ENCODE measurements around the gene LRGUK.

LRGUK gene

DNA sequence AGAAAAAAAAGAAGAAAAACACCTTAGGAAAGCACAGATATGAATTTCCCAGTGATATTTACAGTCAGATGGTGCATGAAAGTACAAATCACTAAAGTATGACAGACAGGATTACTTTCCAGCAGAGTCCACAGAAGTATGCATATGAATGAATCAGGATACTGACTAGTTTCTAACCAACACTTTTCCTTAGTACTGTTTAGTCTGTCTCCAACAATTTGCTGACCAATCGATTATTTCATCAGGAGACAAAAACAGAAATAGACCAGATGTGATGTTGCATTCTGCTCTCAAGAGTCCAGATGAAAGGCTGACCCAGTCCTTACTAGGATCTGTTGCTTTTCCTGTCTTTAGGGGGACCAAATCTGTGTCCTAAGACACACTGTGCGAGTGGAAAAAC lies 175.0 kb downstream of the LRGUK start:
- H3K27ac ChIP-seq: no peak overlapping the region
- no peak overlapping the region for H3K4me3 ChIP-seq (ENCODE audit: low read depth, low read length)
- H3K27me3 ChIP-seq (replicated peaks): no peaks in the 10 kb centered on the region
- TF ChIP-seq, protein P1, sequence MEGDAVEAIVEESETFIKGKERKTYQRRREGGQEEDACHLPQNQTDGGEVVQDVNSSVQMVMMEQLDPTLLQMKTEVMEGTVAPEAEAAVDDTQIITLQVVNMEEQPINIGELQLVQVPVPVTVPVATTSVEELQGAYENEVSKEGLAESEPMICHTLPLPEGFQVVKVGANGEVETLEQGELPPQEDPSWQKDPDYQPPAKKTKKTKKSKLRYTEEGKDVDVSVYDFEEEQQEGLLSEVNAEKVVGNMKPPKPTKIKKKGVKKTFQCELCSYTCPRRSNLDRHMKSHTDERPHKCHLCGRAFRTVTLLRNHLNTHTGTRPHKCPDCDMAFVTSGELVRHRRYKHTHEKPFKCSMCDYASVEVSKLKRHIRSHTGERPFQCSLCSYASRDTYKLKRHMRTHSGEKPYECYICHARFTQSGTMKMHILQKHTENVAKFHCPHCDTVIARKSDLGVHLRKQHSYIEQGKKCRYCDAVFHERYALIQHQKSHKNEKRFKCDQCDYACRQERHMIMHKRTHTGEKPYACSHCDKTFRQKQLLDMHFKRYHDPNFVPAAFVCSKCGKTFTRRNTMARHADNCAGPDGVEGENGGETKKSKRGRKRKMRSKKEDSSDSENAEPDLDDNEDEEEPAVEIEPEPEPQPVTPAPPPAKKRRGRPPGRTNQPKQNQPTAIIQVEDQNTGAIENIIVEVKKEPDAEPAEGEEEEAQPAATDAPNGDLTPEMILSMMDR (IDR thresholded peaks at IDR 0.05; ENCODE audit: low read depth, low read length, missing control alignments): no peak
- DNase-seq: no peak
- H3K36me3 ChIP-seq (replicated peaks): peaks cover 31% of the 10 kb centered on the region
- in situ Hi-C loops (cut with HindIII; ENCODE audit: low pct_ligation_motif_present, low sequenced_read_pairs): no loop called here

DNA sequence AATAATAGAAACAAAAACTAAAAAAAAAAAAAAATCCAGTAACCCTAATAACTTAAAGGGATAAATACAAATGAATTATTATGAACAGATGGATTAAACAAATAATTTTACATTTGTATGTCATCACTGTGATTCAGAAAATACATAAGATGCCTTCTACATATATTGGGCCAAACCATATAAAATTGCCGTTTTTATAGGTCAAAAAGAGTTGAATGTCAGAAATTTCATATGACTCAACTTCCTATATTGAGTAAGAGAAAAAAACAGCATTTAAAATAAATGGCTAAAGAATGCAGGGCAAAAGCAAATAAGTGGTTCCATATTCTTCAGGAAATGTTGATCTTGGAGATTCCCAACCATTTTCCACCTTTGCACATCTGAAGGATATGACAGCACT lies 180.2 kb downstream of the LRGUK start:
- no peak for DNase-seq
- in situ Hi-C loops (cut with HindIII; ENCODE audit: low pct_ligation_motif_present, low sequenced_read_pairs): no loop called here
- peak overlapping the region; percentile 71 for H3K27ac ChIP-seq
- TF ChIP-seq, protein P1 (IDR thresholded peaks at IDR 0.05; ENCODE audit: low read depth, low read length, missing control alignments): no peak
- H3K27me3 ChIP-seq (replicated peaks): no peaks in the 10 kb centered on the region
- H3K36me3 ChIP-seq (replicated peaks): peaks cover 13% of the 10 kb centered on the region
- H3K4me3 ChIP-seq (ENCODE audit: low read depth, low read length): no peak overlapping the region

DNA sequence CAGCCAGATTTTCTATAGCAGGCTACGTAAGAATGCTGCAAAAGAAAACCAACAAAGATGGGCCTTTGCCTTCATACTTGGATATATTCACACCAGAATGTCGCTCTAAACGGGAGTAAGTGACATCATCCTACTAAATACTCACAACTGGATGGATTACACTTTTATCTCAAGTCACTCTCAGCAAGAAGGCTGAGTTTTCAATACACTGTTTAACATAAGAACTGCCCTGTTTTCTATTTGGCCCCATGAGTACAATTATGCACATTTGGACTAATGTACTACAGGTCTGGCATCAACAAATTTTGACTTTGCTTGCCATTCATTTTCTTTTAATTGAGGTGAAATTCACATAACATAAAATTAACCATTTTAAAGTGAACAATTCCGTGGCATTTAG lies 181.4 kb downstream of the LRGUK start:
- Histone ChIP-seq H3K36me3 (replicated peaks) (peaks cover 12% of the 10 kb centered on the region), H3K27ac (no peak overlapping the region), H3K4me3 (ENCODE audit: low read depth, low read length) (no peak overlapping the region), H3K27me3 (replicated peaks) (no peaks in the 10 kb centered on the region)
- in situ Hi-C loops (cut with HindIII; ENCODE audit: low pct_ligation_motif_present, low sequenced_read_pairs): no loop called here
- TF ChIP-seq, protein P1 (IDR thresholded peaks at IDR 0.05; ENCODE audit: low read depth, low read length, missing control alignments): no peak
- DNase-seq: no peak

DNA sequence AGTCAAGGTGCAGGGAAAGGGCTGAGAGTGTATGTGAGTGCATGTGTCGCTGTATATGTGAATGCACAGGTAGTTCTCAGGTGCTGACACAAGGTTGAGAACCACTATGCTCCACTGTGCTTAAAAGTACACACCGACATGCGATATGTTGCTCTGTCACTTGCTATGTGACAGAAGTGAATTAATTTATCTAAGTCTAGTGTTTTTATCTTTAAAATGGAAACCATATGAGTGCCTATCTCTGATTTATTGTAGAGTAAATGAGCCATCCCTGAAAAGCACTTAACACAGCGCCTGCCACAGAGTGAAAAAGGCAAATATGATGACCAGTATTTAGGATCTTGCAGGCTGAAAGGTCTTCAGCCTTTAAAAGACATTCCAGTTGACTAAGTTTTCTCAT lies 184.7 kb downstream of the LRGUK start:
- H3K27ac ChIP-seq: no peak overlapping the region
- in situ Hi-C loops (cut with HindIII; ENCODE audit: low pct_ligation_motif_present, low sequenced_read_pairs): no loop called here
- H3K36me3 ChIP-seq (replicated peaks): no peaks in the 10 kb centered on the region
- no peak for DNase-seq
- H3K4me3 ChIP-seq (ENCODE audit: low read depth, low read length): no peak overlapping the region
- no peaks in the 10 kb centered on the region for H3K27me3 ChIP-seq (replicated peaks)
- TF ChIP-seq, protein P1 (IDR thresholded peaks at IDR 0.05; ENCODE audit: low read depth, low read length, missing control alignments): no peak

DNA sequence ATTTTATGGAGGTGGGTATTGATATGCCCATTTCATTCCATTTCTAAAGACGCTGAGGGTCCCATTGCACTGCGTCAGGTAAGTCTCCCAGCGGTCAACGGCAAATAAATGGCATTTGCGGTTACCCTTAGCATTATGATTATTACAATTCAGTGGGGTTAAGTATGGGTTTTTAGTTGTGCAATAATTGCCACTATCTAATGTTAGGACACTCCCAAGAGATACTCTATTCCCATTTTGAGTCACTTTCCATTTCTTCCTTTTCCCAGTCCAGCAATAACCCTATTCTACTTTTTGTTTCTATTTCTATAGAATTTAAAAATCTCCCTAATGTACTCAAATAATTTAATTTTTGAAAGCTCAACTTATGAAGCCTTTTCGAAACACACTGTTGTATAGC lies 185.6 kb downstream of the LRGUK start:
- no peaks in the 10 kb centered on the region for H3K27me3 ChIP-seq (replicated peaks)
- TF ChIP-seq, protein P1 (IDR thresholded peaks at IDR 0.05; ENCODE audit: low read depth, low read length, missing control alignments): no peak
- H3K4me3 ChIP-seq (ENCODE audit: low read depth, low read length): no peak overlapping the region
- no peak for DNase-seq
- H3K27ac ChIP-seq: no peak overlapping the region
- no peaks in the 10 kb centered on the region for H3K36me3 ChIP-seq (replicated peaks)
- in situ Hi-C loops (cut with HindIII; ENCODE audit: low pct_ligation_motif_present, low sequenced_read_pairs): no loop called here

DNA sequence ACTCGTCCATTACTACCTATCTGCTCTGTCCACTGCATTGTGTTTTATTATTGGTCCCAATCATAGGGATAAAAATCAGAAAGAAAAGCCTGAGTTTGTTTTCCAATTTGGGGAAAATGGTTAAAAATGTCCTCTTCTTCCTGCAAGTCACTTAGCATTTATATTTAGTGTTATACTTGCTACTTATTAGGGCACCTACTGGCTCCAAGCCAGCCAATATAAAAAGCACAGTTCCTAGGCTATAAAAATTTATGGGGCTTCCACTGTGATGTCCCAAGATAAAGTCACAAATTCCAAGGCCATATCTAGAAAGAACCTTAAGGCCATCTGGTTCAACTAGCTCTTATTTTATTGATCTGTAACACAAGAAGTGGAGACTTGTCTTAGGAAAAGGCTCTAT lies 186.4 kb downstream of the LRGUK start:
- Histone ChIP-seq H3K36me3 (replicated peaks) (no peaks in the 10 kb centered on the region), H3K27me3 (replicated peaks) (no peaks in the 10 kb centered on the region), H3K27ac (no peak overlapping the region), H3K4me3 (ENCODE audit: low read depth, low read length) (no peak overlapping the region)
- DNase-seq: no peak
- in situ Hi-C loops (cut with HindIII; ENCODE audit: low pct_ligation_motif_present, low sequenced_read_pairs): no loop called here
- TF ChIP-seq, protein P1 (IDR thresholded peaks at IDR 0.05; ENCODE audit: low read depth, low read length, missing control alignments): no peak
